GM21528 (cell line): ENCODE measurements around the gene ZNF365.
"Not testable (repeated sequence)": the region's sequence is repeated elsewhere in the genome, so short reads cannot be mapped to it uniquely, and the experiment has no call there.

ENCODE experiments used
- ATAC-seq: cut with Tn5 transposase; IDR thresholded peaks from one replicate; pipeline ENCODE4 v1.9.1; 2021; ENCODE audit warnings: mild to moderate bottlenecking, moderate library complexity; ENCODE audit not compliant: unreplicated experiment, low FRiP score

ZNF365 gene

GRCh38 chr10:62373995-62374861, at the start of gene ZNF365:
ZNF365 (plus strand) TSS chr10:62374369; CDS start chr10:62376194, 1,825 bp downstream.
- ATAC-seq = no peak

- no peak for ATAC-seq
These were observed 48.0 kb upstream of the ZNF365 start for GRCh38 chr10:62326176-62326575.

DNA sequence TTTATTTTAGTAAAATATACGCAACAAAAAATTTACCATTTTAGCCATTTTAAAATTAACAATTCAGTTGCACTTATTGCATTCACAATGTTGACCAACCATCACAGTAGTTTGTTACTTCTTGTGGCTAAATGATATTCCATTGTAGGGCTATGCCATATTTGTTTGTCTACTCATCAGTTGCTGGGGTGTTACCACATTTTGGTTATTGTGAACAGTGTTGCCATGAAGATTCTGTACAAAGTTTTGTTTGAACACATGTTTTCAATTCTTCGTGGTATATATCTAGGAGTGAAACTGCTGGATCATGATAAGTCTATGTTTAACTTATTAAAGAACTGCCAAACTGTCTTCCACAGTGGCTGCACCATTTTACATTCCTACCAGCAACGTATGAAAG, 46.3 kb upstream of the ZNF365 start:
- no peak for ATAC-seq

- no peak for ATAC-seq
These were observed 44.0 kb upstream of the ZNF365 start for GRCh38 chr10:62330213-62330612.

DNA sequence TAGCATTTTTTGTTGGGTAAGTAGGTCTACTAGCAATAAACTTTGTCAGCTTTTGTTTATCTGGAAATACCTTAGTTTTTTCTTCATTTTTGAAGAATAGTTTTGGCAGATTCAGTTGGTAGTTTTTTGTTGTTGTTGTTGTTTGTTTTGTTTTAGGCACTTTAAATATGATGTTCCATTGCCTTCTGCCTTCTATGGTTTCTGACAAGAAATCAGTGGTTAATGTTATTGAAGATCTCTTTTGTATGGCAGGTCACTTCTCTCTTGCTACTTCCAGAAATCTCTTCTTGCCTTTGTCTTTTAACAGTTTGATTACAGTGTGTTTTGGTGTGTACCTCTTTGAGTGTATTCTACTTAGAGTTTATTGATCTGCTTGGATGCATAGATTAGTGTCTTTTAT, 41.8 kb upstream of the ZNF365 start:
- no peak for ATAC-seq

GRCh38 chr10:62333135-62333889, 40.9 kb upstream of the ZNF365 start:
- no peak for ATAC-seq

GRCh38 chr10:62333988-62334682, 40.0 kb upstream of the ZNF365 start:
- no peak for ATAC-seq

DNA sequence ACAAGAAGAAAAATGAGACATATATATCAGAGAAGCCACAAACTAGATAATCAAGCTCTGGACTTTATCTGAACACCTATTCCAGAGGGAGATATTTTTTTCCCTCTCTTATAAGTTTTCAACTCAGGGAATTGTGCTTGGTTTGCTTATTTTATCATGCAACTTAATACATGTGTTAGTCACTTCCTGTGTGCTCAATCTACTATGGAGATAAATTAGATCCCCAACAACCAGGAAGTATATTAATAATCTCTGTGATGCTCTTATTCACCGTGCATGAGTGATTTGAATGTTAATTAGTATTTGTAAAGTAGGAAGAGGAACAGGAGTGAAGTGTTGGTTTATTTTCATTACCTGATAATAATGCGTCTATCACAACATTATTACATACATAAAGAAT, 38.8 kb upstream of the ZNF365 start:
- ATAC-seq = no peak

GRCh38 chr10:62336404-62336803, 37.8 kb upstream of the ZNF365 start:
- ATAC-seq = no peak

DNA sequence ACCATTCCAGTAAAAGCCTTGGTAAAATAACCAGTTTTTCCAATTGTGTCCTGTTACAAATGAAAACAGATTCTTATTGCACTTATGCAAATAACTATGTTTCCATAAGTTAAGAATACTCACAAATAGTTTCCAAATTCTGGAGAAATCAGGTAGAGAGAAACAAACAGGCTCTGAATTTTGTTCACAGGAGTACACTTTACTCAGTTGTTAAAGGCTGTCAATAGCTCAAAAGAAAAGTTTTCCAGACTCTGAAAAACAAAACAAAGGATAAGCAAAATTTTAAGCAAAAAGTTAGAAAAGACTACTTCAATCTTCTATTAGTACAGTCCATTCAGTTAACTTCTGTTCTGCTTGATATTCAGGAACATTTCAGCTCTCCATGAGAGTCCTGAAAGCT, 32.8 kb upstream of the ZNF365 start:
- no peak for ATAC-seq

- ATAC-seq = no peak
These were observed 31.2 kb upstream of the ZNF365 start for GRCh38 chr10:62343000-62343399.

GRCh38 chr10:62348029-62348428, 26.1 kb upstream of the ZNF365 start:
- no peak for ATAC-seq

DNA sequence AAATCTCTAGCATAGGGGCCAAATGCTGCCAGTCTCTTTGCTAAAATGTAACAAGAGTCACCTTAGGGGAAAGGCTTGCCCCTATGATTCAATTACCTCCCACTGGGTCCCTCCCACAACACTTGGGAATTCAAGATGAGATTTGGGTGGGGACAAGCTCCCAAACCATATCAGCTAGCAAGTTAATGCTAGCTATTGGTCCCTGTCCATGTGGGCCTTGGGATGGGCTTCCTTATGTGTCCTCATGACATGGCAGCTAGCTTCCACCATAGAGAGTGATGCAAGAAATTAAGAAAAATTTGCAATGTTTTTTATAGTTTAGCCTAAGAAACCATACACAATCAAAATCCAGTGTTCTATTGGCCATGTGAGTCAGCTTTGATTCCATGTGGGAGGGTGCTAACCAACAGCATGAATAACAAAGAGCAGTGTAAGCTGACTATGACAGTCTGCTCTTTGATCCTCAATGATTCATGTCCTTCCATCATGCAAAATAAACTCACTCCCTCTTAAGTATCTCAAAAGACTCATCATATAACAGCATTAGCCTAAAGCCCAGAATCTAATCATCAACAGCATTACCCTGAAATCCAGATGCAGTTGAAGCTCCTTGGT, 21.7 kb upstream of the ZNF365 start:
- ATAC-seq = no peak

- ATAC-seq = no peak
These were observed 19.3 kb upstream of the ZNF365 start for GRCh38 chr10:62354916-62355315.

GRCh38 chr10:62356447-62356846, 17.7 kb upstream of the ZNF365 start:
- no peak for ATAC-seq

- not testable (repeated sequence) for ATAC-seq
These were observed 16.0 kb upstream of the ZNF365 start for GRCh38 chr10:62358151-62358550.

- no peak for ATAC-seq
These were observed 552 bp upstream of the ZNF365 start for GRCh38 chr10:62373639-62373994.

- ATAC-seq = no peak
These were observed 917 bp downstream of the ZNF365 start for GRCh38 chr10:62374862-62375710.

GRCh38 chr10:62376071-62377025, 2.2 kb downstream of the ZNF365 start:
- ATAC-seq = no peak
